GM18868 (cell line): ENCODE results near the gene RIMBP3C.
A peak's percentile ranks its signal among the peaks of the same experiment; 100 is the strongest.
"Not testable (repeated sequence)": the region's sequence is repeated elsewhere in the genome, so short reads cannot be mapped to it uniquely, and the experiment has no call there.

Source experiments
- ATAC-seq: cut with Tn5 transposase; IDR thresholded peaks from one replicate; pipeline ENCODE4 v1.9.1; 2021; ENCODE audit warnings: mild to moderate bottlenecking, moderate library complexity; ENCODE audit not compliant: unreplicated experiment

Gene RIMBP3C, protein sequence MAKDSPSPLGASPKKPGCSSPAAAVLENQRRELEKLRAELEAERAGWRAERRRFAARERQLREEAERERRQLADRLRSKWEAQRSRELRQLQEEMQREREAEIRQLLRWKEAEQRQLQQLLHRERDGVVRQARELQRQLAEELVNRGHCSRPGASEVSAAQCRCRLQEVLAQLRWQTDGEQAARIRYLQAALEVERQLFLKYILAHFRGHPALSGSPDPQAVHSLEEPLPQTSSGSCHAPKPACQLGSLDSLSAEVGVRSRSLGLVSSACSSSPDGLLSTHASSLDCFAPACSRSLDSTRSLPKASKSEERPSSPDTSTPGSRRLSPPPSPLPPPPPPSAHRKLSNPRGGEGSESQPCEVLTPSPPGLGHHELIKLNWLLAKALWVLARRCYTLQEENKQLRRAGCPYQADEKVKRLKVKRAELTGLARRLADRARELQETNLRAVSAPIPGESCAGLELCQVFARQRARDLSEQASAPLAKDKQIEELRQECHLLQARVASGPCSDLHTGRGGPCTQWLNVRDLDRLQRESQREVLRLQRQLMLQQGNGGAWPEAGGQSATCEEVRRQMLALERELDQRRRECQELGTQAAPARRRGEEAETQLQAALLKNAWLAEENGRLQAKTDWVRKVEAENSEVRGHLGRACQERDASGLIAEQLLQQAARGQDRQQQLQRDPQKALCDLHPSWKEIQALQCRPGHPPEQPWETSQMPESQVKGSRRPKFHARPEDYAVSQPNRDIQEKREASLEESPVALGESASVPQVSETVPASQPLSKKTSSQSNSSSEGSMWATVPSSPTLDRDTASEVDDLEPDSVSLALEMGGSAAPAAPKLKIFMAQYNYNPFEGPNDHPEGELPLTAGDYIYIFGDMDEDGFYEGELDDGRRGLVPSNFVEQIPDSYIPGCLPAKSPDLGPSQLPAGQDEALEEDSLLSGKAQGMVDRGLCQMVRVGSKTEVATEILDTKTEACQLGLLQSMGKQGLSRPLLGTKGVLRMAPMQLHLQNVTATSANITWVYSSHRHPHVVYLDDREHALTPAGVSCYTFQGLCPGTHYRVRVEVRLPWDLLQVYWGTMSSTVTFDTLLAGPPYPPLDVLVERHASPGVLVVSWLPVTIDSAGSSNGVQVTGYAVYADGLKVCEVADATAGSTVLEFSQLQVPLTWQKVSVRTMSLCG (N-terminal part only)

GRCh38 chr22:21551361-21551760, at the start of gene RIMBP3C:
Gene RIMBP3C (minus strand): TSS chr22:21551461. CDS start chr22:21550976, 485 bp downstream.
- ATAC-seq: not testable (repeated sequence)

- ATAC-seq: no peak
Observed at GRCh38 chr22:21599053-21599893, 48.0 kb upstream of the RIMBP3C start.

DNA sequence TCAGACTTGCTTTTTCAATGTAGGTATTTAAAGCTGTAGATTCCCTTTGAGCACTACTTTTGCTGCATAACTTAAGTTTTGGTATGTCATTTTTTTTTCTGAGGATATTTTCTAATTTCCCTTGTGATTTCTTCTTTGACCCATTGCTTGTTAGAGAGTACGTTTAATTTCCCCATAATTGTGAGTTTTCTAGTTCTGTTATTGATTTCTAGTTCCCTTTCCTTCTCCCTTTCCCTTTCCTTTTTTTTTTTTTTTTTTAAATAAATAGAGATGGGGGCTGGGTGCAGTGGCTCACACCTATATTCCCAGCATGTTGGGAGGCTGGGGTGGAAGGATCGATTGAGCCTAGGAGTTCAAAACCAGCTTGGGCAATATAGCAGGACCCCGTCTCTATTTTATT, 47.0 kb upstream of the RIMBP3C start:
- no peak for ATAC-seq

DNA sequence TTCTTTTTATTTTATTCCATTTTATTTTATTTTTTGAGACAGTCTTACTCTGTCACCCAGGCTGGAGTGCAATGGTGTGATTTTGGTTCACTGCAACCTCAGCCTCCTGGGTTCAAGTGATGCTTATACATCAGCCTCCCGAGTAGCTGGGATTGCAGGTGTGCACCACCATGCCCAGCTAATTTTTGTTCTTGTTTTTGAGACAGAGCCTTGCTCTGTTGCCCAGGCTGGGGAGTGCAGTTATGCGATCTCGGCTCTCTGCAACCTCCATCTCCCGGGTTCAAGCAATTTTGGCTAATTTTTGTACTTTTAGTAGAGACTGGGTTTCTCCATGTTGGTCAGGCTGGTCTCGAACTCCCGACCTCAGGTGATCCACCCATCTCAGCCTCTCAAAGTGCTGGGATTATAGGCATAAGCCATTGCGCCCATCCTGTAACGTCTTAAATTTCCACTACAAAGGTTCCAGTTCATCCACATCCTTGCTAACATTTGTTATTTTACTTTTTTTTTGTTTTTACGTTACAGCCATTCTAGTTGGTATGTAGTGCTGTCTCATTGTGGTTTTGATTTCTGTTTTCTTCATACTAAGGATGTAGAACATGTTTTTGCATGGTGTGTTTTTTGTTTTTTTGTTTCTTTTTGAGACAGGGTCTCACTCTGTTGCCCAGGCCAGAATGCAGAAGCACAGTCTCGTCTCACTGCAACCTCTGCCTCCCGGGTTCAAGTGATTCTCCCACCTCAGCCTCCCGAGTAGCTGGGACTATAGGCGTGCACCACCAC, 45.3 kb upstream of the RIMBP3C start:
- ATAC-seq: not testable (repeated sequence)

DNA sequence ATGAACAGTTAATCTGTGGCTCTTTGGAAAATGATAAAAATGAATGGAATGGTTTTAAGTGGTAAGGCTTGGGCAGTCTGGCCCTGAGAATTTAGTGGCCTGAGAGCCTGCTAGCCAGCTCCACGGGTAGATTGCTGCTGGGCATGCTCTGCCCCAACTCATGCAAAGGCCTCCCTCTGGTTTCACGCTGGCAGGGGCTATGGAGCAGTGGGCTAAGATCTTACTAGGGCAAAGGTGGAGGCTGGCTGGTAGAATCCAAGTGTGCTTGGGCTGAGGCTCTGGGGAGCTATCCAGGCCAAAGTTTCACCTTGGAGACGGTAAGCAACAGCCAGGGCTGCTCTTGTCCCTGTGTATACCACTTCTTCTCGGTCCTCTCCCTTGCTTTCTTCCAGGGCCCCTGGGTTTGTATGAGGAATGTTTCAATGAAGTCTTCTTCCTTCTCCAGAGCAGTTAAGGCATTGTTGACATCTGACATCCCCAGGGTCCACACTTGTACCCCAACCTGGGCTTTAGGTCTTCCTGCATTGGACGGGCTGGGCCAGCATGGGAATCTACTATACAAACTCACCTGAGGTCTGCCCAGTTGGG, 43.7 kb upstream of the RIMBP3C start:
- ATAC-seq: no peak

- no peak for ATAC-seq
Observed at GRCh38 chr22:21593406-21594232, 42.4 kb upstream of the RIMBP3C start.

DNA sequence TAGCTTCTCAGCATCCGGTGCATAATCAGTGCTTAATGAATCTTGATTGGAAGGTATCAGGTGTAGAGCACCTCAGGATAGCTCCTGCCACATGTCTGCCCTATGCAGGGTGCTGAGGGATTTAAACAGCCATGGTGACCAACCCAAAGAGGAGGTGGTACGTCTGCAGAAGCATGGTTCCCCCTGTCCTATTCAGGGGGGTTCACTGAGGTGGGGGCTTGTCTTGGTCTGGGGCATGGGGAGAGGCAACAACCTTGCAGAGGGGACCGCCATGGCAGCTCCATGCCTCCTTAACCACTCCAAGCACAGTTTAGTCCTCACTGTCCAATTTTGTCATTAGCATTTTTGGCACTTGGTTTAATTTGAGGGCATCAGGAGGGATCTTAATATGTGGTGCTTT, 41.2 kb upstream of the RIMBP3C start:
- no peak for ATAC-seq

- no peak for ATAC-seq
Observed at GRCh38 chr22:21591695-21592094, 40.4 kb upstream of the RIMBP3C start.

DNA sequence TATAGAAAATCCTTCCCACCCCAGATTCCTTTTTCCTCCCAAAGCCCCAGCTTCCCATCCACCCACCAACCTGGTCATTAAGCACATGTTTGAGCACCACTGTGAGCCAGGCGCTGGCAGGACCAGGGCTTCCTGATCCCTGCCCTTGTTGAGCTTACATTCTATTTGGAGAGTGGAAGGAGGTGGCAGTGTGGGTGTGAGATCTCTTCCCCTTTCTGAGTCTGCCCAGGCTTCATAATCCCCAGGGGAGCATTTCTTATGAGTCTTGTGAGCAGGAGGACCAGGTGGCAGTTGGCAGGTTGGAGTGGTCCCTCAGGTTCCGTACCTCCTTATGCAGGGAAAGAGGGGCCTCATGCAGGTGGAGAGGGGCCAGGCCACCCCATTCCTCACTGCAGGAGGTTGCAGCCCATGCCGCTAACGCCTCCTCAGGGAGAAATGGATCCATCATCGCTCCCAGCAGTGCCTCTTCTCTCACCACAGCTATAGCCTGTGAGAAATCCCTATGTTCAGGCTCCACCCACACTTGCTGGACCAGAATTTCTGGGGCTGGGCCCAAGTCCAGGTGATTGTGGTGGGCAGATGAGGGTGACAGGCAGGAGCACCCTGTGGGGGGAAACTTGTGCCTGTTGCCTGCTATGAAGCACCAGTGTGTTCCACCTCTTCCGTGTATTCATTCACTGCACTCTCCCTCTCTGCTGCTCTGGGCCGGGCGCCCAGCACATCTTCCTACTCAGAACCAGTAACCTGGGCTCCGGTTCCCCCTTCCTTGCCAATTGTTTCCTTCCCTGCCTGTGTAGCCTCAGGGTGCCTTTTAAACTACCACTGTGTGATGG, 39.8 kb upstream of the RIMBP3C start:
- ATAC-seq: no peak

- no peak for ATAC-seq
Observed at GRCh38 chr22:21589396-21589795, 38.1 kb upstream of the RIMBP3C start.

DNA sequence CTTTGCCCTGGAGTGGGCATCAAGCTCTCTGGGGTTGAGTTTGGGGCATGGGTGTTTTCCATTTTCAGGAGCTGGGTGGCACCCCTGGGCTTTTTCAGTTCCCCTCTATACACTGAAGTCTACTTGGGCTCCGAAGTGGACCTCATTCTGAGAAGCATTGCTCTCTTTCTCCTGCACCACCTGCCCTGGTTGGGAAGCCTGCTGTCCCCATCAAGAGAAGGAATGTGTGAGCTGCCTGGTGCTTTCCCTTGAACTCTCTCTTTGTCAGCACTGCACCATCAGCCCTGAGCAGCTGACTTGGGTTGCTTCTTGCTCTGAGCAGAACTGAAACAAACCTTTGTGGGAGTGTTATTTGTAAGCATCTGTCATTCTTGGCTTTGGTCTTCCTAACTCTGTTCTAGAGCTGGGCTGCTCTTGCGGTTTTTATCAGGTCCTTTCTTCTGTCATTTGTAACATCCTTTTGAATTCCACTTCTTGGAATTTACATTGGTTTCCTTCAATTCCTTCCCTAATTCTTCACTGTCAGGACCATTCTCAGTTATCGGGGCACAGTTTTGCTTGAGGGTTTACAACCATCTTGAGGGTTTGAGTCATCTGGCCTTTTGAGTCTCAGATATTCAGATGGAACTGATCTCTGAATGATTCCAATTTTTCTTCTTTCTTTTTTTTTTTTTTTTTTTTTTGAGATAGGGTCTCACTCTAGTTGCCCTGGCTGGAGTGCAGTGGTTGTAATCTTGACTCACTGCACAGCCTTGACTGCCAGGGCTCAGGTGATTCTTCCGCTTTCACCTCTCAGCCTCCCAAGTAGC, 36.7 kb upstream of the RIMBP3C start:
- peak; percentile 90 for ATAC-seq

GRCh38 chr22:21585389-21585788, 34.1 kb upstream of the RIMBP3C start:
- no peak for ATAC-seq

DNA sequence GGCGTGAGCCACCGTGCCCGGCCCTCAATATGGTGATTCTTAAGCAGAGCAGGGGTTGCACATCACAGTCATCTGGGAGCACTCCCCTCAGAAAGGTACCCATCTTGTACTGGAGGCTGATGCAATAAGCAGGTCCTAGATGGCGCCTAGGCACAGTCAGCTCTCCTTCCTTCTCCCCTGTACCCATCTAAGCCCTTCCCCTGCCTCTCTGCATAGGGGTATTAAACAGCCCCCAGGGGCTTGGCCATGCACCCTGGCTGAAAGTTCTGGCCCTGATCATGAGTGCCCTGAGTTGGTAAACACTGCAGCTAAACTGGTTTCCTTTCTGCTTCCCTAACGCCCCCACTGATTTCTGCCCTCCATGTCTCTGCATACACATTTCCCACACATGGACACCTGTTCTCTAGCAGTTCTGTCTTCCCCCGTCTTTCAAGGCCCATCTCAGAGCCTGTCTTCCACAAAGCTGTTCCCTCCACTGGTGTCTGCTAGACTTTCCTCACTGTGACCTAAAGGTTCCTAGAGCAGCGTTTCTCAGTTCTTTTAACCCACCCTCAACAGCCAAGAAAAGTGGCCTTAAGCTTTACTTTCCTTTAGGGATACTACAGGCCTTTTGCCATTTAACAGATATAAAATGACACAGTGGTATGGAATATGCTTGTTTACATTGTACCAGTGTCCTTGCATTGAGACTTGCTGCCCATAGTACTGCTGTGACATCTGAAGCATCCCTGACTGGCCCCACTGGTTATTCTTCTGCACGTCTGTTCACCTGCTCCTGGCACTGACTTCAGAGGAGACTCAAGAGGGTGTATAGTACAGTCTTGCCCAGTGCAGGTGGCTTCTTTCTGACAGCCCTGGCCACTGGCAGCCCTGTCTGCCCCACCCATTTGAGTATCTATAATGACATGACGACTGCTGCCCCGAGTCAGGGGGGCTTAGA, 31.8 kb upstream of the RIMBP3C start:
- no peak for ATAC-seq

- ATAC-seq: not testable (repeated sequence)
Observed at GRCh38 chr22:21581009-21581713, 29.9 kb upstream of the RIMBP3C start.

GRCh38 chr22:21580623-21581007, 29.4 kb upstream of the RIMBP3C start:
- not testable (repeated sequence) for ATAC-seq
